HG02798 (cell line): ENCODE data around the gene DMXL2.
"Not testable (repeated sequence)": the region's sequence is repeated elsewhere in the genome, so short reads cannot be mapped to it uniquely, and the experiment has no call there.

ENCODE experiments used
- ATAC-seq: cut with Tn5 transposase; IDR thresholded peaks from one replicate; pipeline ENCODE4 v1.9.1; 2021; ENCODE audit warnings: mild to moderate bottlenecking; ENCODE audit not compliant: unreplicated experiment, poor library complexity

The DMXL2 gene

DNA sequence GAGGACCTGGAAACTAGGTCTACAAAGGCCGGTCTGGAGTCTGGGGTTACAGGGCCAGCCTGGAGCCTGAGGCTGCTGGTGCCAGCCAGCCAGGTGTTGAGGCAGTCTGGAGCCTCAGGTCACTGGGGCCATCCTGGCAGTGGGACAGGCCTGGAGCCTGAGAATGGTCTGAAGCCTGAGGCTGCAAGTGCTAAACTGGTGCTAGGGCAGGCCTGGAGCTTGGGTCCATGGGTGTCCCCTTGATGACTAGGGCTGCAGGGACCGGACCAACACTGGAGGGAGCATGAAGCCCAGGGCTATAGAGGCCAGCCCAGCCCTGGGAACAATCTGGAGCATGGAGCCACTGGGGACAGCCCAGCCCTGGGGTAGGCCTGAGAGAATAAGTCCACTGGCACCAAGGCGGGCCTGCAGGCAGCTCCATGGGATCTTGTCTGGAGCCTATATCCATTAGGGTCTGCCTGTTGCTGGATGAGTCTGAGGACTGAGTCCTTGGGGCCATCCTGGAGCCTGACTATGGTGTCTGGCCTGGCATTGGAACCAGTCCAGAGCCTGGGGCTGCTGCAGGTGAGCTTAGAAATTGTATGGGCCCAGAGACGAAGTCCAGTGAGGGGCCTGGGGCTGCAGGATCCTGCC is 179.2 kb downstream of the DMXL2 start:
- ATAC-seq, result no peak

DNA sequence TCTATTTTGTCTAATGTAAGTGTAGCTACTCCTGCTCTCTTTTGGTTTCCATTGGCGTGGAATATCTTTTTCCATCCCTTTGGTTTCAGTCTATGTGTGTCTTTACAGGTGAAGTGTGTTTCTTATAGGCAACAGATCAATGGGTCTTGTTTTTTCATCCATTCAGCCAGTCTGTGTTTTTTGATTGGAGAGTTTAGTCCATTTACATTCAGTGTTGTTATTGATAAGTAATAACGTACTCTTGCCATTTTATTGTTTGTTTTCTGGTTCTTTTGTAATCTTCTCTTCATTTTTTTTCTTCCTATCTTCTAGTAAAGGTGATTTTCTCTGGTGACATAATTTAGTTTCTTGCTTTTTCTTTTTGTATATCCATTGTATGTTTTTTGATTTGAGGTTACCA is 184.0 kb downstream of the DMXL2 start:
- ATAC-seq, result no peak

DNA sequence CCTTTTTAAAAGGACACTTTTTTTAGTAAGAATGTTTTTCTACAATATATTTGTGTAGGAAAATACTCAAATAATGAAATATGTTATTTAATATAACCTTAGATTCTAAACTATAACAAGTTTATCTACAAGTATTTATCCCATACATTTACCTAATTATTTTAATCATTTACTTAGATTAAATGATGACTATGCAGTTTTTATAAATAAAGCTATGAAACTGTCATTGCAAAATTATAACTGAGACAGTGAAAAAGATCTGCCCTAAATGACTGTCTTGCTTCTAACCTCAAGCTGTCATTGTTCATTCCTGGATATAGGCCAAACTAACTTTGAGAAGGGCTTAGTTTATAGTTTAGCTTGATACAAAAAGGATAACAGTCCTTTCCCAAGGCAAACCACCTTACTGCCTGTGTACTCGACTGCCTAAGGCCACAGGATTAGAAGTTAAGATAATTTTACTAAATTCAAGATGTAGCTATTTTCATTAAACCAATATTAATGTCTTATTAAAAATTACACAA is 197.0 kb downstream of the DMXL2 start:
- ATAC-seq, result no peak

DNA sequence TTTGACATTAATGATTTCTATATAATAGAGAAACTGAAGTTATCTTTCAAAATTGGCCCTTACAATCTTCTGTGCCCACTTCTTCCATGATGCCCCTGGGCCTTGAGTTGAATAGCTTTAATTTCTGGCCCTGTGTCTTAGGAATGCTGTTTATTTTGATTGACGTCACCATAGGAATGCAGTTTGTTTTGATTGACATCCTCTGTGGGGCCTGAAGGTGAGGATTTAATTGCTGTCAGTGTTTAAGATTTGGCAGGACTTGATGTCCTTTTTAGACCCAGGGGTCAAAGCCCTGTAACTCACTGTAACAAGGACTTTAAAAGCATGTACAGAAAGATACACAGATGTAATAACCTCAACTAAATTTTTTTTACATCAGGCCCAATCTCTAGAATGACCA is 197.8 kb downstream of the DMXL2 start:
- ATAC-seq, result no peak

DNA sequence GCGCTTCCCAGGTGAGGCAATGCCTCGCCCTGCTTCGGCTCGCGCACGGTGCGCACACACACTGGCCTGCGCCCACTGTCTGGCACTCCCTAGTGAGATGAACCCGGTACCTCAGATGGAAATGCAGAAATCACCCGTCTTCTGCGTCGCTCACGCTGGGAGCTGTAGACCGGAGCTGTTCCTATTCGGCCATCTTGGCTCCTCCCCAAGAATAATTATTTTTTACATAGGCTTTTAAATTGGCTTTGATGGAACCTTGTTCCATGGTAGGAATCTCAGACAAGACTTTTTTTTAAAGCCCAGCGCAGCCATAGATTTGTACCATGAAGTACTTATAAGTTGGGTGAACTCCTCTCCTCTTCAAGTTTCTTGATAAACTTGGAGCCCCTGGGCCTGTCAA is 199.5 kb downstream of the DMXL2 start:
- ATAC-seq, result not testable (repeated sequence)

DNA sequence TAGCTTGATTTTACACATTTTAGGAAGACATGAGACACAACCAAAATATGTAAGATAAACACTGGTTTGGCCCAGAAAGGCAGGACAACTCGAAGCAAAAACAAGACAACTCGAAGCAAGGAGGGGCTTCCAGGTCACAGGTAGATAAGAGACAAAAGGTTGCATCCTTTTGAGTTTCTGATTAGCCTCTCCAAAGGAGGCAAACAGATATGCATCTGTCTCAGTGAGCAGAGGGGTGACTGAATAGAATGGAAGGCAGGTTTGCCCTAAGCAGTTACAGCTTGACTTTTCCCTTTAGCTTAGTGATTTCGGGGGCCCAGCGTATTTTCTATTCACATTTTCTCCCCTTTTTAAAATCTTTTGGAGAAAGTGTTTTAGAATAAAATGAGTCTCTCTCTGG is 206.4 kb downstream of the DMXL2 start:
- ATAC-seq, result no peak

DNA sequence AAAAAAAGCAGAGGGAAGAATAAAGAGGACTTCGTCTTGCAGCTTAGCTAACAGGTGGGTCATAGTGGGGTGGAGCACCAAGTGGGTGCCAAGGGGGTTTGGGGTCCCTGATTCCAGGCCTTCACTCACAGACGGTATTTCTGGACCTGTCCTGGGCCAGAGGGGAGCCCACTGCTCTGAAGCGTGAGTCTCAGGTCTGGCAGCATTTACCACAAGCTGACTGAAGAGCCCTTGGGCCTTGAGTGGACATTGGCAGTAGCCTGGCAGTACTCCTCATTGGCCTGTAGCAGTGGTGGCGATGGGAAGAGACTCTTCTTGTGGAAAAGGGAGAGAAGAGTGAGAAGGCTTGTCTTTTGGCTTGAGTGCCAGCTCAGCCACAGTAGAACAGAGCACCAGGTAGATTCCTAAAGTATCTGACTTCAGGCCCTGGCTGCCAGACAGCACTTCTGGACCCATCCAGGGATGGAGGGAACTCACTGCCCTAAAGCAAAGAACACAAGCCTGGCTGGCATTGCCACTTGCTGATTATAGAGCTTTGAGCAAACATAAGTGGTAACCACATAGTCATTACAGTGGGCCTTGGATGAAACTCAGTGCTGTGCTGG is 208.2 kb downstream of the DMXL2 start:
- no peak for ATAC-seq

DNA sequence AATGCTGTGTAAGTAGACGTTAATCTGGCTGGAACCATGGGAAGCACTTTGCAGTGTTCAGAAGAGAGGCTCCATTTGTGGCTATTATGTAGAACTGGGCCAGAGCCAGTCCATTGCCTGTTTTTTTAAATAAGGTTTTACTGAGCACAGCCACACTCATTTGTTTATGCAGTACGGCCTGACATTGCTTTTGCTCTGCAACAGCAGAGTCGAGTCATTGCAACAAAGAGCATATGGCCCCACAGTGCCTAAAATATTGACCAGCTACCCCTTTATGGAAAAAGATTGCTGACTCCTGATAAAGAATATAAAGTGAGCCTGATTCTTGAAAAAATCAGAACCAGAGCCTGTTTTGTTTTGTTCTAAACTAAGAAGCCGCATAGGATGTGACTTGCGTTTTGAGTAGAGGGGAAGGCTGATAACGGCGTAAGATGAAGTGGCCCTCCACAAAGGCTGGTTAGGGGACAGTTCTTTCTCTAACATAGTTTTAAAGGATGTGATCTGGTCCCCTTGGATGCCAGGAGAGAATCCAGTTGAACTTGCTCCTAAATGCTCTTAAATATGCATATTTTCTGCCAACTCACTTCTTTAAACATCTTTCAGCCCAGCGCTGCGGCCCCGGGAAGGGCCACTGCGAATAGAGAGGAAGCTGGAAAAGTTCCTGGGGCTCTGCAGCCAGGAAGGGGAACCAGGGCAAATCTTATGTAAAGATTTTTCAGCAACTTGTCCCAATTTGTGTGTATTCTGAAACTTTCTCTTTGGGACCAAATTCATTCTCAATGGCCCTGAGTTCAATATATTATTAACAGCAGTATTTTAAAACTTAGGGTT is 216.7 kb downstream of the DMXL2 start:
- ATAC-seq, result no peak

DNA sequence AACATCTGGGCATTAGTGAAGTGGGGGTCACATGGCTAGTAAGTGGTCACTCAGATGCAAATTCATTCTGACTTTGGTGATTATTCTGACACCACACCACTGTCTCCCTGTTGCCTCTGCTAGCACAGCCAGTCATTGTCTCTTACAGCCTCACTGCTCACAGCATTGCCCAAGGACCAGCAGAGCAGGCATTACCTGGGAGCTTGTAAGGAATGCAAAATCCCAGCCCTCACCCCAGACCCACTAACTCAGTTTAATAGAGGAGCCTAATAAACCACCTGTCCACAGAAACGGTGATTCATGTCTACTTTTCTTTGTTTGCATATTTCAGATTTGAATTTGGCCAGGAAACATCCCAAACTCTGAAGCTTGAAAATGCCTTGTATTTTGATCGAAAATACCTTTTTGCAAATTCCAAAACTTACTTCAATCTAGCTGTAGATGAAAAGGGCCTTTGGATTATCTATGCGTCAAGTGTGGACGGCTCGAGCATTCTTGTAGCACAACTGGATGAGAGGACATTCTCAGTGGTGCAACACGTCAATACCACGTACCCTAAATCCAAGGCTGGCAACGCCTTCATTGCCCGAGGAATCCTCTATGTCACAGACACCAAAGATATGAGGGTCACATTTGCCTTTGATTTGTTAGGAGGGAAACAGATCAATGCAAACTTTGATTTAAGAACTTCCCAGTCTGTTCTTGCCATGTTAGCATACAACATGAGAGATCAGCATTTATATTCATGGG is 218.4 kb downstream of the DMXL2 start:
- ATAC-seq, result no peak

DNA sequence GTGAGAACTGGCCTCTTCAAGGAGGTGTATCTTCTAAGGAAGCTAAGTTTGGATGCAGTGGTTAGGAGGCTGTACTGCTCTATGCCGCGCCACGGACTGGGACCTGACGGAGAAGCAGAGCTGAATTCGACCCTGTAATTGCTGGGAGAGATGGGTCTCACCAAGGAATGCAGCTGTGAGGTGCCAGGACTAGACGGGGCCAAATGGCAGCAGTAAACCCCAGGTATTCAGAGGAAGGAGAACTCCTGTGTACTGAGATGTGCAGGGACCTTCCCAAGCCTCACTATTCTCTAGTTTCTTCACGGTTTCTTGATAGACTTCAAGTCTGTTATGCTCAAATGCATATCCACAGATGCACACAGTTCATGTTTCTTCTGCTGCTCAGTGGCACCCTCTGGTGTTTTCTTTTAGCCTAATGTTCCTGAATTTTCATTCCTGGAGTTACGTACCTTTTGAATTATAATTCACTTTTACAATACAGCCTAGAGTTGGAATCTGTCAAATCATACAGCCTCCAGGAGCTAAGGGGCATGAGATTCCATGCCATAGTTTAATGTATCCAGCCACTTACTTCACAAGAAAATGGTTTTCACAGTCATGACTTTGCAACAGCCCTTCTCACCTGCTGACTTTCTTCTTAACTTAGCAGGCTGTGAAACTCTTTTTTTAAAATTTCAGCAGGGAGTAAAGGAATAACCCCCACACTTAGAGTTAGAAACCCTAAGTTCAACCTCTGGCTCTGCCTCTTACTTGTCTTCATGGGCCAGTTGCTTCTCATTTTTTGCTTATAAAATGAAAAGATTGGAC is 219.3 kb downstream of the DMXL2 start:
- ATAC-seq, result no peak

DNA sequence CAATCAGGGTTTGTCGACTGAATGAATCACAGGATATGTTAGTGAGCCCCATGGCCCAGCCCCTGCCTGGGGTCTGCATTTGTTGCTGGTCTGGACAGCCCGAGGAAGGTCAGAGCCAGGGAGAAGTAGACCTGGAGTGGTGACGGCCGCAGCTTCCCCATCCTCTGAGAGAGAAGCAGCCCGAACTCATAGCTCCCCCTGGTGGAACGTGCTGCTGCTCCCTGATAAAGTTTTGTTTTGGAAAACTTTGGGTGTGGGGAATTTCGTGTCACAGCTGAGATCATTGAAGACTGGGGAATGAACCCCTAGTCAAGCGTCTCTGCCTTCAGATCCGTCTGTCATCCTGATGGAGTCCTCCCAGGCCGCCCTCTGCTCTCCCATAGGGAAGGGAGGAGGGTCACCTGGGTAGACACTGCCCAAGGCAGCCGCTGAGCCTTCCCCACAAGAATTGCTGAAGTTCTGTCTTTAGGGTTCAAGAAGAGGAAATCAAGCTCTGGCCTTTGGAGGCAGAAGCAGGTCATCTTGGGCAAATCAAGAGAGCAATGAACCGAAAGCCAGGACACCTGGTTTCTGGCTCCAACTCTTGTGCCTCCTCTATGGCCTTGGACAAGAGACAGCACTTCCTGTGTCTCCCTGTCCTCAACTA is 220.6 kb downstream of the DMXL2 start:
- no peak for ATAC-seq

DNA sequence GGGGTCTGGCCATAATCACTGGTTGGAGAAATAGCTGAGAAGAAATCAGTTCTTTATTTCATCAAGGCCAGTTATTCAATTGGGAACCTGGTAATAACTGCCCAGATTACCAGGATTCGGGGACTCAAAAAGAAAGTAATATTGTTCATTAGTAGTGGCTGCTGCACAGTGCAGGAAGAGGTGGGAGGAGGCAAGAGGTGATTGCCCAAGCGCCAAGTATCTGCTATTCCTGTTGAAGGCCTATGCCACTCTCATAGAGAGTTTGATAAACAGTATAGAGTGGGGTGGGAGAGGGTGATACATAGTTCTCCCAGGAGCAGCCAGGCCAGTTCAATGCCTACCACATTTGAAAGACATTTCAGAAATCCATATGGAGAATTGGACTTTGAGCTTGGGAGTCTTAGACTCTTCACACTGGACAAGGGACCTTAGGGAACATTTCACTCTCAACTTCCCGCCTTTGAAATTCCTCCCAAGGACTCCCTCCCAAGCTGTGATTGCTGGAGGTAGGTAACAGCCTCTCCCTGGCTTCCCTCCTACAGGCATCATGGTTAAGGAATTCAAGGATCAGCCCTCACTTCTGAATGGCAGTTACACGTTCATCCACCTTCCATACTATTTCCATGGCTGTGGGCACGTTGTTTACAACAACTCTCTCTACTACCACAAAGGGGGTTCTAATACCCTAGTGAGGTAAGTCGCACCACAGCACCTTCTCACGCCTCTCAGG is 221.4 kb downstream of the DMXL2 start:
- ATAC-seq, result no peak

DNA sequence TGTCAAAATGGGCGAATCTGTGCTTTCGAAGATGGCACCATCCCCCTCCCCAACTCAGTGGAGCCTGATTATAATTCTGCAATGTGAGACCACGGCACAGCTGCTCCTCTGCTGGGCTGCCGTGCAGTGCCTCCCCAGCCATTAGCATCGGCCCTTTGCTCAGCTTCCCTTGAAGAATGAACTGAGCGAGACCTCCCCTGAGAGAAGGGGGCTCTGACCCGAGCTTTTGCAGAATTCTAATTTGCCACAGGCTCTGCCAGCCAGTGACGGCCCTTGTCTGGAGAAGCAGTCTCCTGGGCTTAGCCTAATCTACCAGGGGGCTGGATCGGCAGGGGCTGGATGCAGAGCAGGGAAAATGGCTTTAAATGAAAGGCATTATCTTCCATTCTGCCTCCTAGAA is 223.9 kb downstream of the DMXL2 start:
- no peak for ATAC-seq
